ENCODE measurements around the gene MAN2C1.
"Not testable (repeated sequence)": the region's sequence is repeated elsewhere in the genome, so short reads cannot be mapped to it uniquely, and the experiment has no call there.

Gene MAN2C1

GRCh38 chr15:75355369-75355768, 13.0 kb downstream of the MAN2C1 start:
- Mint-ChIP-seq H3K4me3 (no peak overlapping the region), H3K27me3 (ENCODE audit: low read depth) (no peaks in the 10 kb centered on the region), H3K27ac (no peak overlapping the region), H3K4me1 (ENCODE audit: low read depth) (peaks cover 6% of the 10 kb centered on the region), H3K36me3 (ENCODE audit: low read depth) (peaks cover 27% of the 10 kb centered on the region), H3K9me3 (peaks cover 6% of the 10 kb centered on the region)

- H3K27ac Mint-ChIP-seq = peak overlapping the region; percentile 24
- H3K4me1 Mint-ChIP-seq (ENCODE audit: low read depth) = peaks cover 15% of the 10 kb centered on the region
- H3K9me3 Mint-ChIP-seq = peaks cover 15% of the 10 kb centered on the region
- H3K27me3 Mint-ChIP-seq (ENCODE audit: low read depth) = peaks cover 7% of the 10 kb centered on the region
- H3K4me3 Mint-ChIP-seq = no peak overlapping the region
- peaks cover 34% of the 10 kb centered on the region for H3K36me3 Mint-ChIP-seq (ENCODE audit: low read depth)
Measured at GRCh38 chr15:75354454-75354853, 14.0 kb downstream of the MAN2C1 start.

GRCh38 chr15:75353604-75354003, 14.8 kb downstream of the MAN2C1 start:
- Mint-ChIP-seq H3K9me3 (peaks cover 16% of the 10 kb centered on the region), H3K36me3 (ENCODE audit: low read depth) (peaks cover 34% of the 10 kb centered on the region), H3K27me3 (ENCODE audit: low read depth) (peaks cover 7% of the 10 kb centered on the region), H3K4me3 (no peak overlapping the region), H3K27ac (no peak overlapping the region), H3K4me1 (ENCODE audit: low read depth) (peaks cover 15% of the 10 kb centered on the region)

GRCh38 chr15:75352186-75353080, 16.0 kb downstream of the MAN2C1 start:
- H3K9me3 Mint-ChIP-seq = peaks cover 16% of the 10 kb centered on the region
- no peak overlapping the region for H3K4me3 Mint-ChIP-seq
- peaks cover 8% of the 10 kb centered on the region for H3K27me3 Mint-ChIP-seq (ENCODE audit: low read depth)
- no peak overlapping the region for H3K27ac Mint-ChIP-seq
- H3K4me1 Mint-ChIP-seq (ENCODE audit: low read depth) = peaks cover 17% of the 10 kb centered on the region
- H3K36me3 Mint-ChIP-seq (ENCODE audit: low read depth) = peaks cover 28% of the 10 kb centered on the region

- H3K36me3 Mint-ChIP-seq (ENCODE audit: low read depth) = peaks cover 32% of the 10 kb centered on the region
- H3K27me3 Mint-ChIP-seq (ENCODE audit: low read depth) = peaks cover 17% of the 10 kb centered on the region
- no peak overlapping the region for H3K4me3 Mint-ChIP-seq
- peak overlapping the region; percentile 98 for H3K27ac Mint-ChIP-seq
- peaks cover 16% of the 10 kb centered on the region for H3K9me3 Mint-ChIP-seq
- peaks cover 23% of the 10 kb centered on the region for H3K4me1 Mint-ChIP-seq (ENCODE audit: low read depth)
Measured at GRCh38 chr15:75350601-75351361, 17.6 kb downstream of the MAN2C1 start.

- Mint-ChIP-seq H3K4me1 (ENCODE audit: low read depth) (peaks cover 23% of the 10 kb centered on the region), H3K36me3 (ENCODE audit: low read depth) (peaks cover 32% of the 10 kb centered on the region), H3K9me3 (peaks cover 16% of the 10 kb centered on the region), H3K27ac (peak overlapping the region; percentile 98), H3K4me3 (peak overlapping the region; percentile 49), H3K27me3 (ENCODE audit: low read depth) (peaks cover 23% of the 10 kb centered on the region)
Measured at GRCh38 chr15:75349851-75350588, 18.4 kb downstream of the MAN2C1 start.

- H3K4me3 Mint-ChIP-seq = peak overlapping the region; percentile 49
- peaks cover 23% of the 10 kb centered on the region for H3K4me1 Mint-ChIP-seq (ENCODE audit: low read depth)
- peaks cover 29% of the 10 kb centered on the region for H3K36me3 Mint-ChIP-seq (ENCODE audit: low read depth)
- peaks cover 23% of the 10 kb centered on the region for H3K27me3 Mint-ChIP-seq (ENCODE audit: low read depth)
- H3K27ac Mint-ChIP-seq = peak overlapping the region; percentile 98
- peaks cover 16% of the 10 kb centered on the region for H3K9me3 Mint-ChIP-seq
Measured at GRCh38 chr15:75349351-75349669, 19.1 kb downstream of the MAN2C1 start.

GRCh38 chr15:75348562-75349350, 19.7 kb downstream of the MAN2C1 start:
- Mint-ChIP-seq H3K27me3 (ENCODE audit: low read depth) (peaks cover 23% of the 10 kb centered on the region), H3K4me1 (ENCODE audit: low read depth) (peaks cover 23% of the 10 kb centered on the region), H3K9me3 (peaks cover 16% of the 10 kb centered on the region), H3K27ac (no peak overlapping the region), H3K36me3 (ENCODE audit: low read depth) (peaks cover 29% of the 10 kb centered on the region), H3K4me3 (peak overlapping the region; percentile 31)

GRCh38 chr15:75348034-75348561, 20.3 kb downstream of the MAN2C1 start:
- peak overlapping the region; percentile 31 for H3K4me3 Mint-ChIP-seq
- peaks cover 16% of the 10 kb centered on the region for H3K9me3 Mint-ChIP-seq
- H3K36me3 Mint-ChIP-seq (ENCODE audit: low read depth) = peaks cover 26% of the 10 kb centered on the region
- peaks cover 23% of the 10 kb centered on the region for H3K4me1 Mint-ChIP-seq (ENCODE audit: low read depth)
- H3K27ac Mint-ChIP-seq = no peak overlapping the region
- H3K27me3 Mint-ChIP-seq (ENCODE audit: low read depth) = peaks cover 23% of the 10 kb centered on the region

- H3K9me3 Mint-ChIP-seq = peaks cover 16% of the 10 kb centered on the region
- peaks cover 23% of the 10 kb centered on the region for H3K4me1 Mint-ChIP-seq (ENCODE audit: low read depth)
- H3K4me3 Mint-ChIP-seq = peak overlapping the region; percentile 84
- H3K36me3 Mint-ChIP-seq (ENCODE audit: low read depth) = peaks cover 26% of the 10 kb centered on the region
- peaks cover 23% of the 10 kb centered on the region for H3K27me3 Mint-ChIP-seq (ENCODE audit: low read depth)
- peak overlapping the region; percentile 65 for H3K27ac Mint-ChIP-seq
Measured at GRCh38 chr15:75347222-75348033, 21.0 kb downstream of the MAN2C1 start.

GRCh38 chr15:75346796-75347221, 21.6 kb downstream of the MAN2C1 start, which contains the start of gene NEIL1:
Gene NEIL1, plus strand, starts transcription at chr15:75347039. Its CDS starts 1,867 bp downstream, at chr15:75348906.
- Mint-ChIP-seq H3K27ac (peak within 1 kb of the TSS; percentile 65), H3K9me3 (peaks cover 16% of the 10 kb centered on the region), H3K27me3 (ENCODE audit: low read depth) (peaks cover 23% of the 10 kb centered on the region), H3K4me3 (peak within 1 kb of the TSS; percentile 84), H3K36me3 (ENCODE audit: low read depth) (peaks cover 21% of the 10 kb centered on the region), H3K4me1 (ENCODE audit: low read depth) (peaks cover 23% of the 10 kb centered on the region)

- H3K36me3 Mint-ChIP-seq (ENCODE audit: low read depth); H3K4me3 Mint-ChIP-seq; H3K27ac Mint-ChIP-seq; H3K9me3 Mint-ChIP-seq: not testable (repeated sequence)
- peaks cover 12% of the 10 kb centered on the region for H3K4me1 Mint-ChIP-seq (ENCODE audit: low read depth)
- peaks cover 16% of the 10 kb centered on the region for H3K27me3 Mint-ChIP-seq (ENCODE audit: low read depth)
Measured at GRCh38 chr15:75343953-75344352, 24.5 kb downstream of the MAN2C1 start.

GRCh38 chr15:75342221-75342620, 26.2 kb downstream of the MAN2C1 start:
- Mint-ChIP-seq H3K27ac (no peak overlapping the region), H3K27me3 (ENCODE audit: low read depth) (peaks cover 13% of the 10 kb centered on the region), H3K4me1 (ENCODE audit: low read depth) (peaks cover 7% of the 10 kb centered on the region), H3K36me3 (ENCODE audit: low read depth) (peaks cover 7% of the 10 kb centered on the region), H3K9me3 (no peaks in the 10 kb centered on the region), H3K4me3 (no peak overlapping the region)

All from T-helper 1 cell treated with Interleukin-12 subunit alpha and Interleukin-12 subunit beta and Interleukin-4 antibody, amounts not matched to agents 30 μg/mL and 1 μg/mL, for 36 hours (primary cell).